Astrocyte of the cerebellum (primary cell): Measurements from ENCODE around the gene TANC1.

Source experiments
- DNase-seq: peaks from one replicate; pipeline ENCODE4 v3.0.0-alpha.2; 2011; ENCODE audit warnings: low read depth
- H3K4me3 ChIP-seq: 2 replicates; pipeline ENCODE4 v1.5.1; 2011; ENCODE audit warnings: mild to moderate bottlenecking, low read depth, low read length, moderate library complexity
- in situ Hi-C: cut with HindIII; loops from 2 replicates; pipeline ENCODE4 v1.10.0; 2017; ENCODE audit warnings: low sequenced_read_pairs
- TF ChIP-seq, protein P1 (sequence below): IDR thresholded peaks from 2 replicates; pipeline ENCODE4 v1.5.1; 2012; ENCODE audit warnings: low read length, low read depth, moderate library complexity, mild to moderate bottlenecking; ENCODE audit errors: missing control alignments

The TANC1 gene

DNA sequence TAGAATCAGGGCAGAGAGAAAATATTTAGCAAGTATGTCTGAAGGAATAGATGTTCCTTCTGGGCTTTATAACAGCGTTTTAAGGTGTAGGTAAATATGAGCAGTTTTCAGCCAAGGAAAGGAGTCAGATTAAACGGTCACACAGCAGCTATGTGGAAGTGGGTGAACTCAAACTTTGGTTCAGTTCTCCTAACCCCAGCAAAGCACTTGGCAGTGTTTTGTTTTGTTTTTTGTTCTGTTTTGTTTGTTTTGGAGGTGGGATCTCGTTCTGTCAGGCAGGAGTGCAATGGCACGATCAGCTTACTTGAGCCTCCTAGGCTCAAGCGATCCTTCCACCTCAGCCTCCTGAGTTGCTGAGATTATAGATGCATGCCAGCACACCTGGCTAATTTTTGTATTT lies 24.6 kb downstream of the TANC1 start:
- in situ Hi-C loops: no loop called here
- no peak for DNase-seq
- H3K4me3 ChIP-seq: no peak overlapping the region
- TF ChIP-seq, protein P1, sequence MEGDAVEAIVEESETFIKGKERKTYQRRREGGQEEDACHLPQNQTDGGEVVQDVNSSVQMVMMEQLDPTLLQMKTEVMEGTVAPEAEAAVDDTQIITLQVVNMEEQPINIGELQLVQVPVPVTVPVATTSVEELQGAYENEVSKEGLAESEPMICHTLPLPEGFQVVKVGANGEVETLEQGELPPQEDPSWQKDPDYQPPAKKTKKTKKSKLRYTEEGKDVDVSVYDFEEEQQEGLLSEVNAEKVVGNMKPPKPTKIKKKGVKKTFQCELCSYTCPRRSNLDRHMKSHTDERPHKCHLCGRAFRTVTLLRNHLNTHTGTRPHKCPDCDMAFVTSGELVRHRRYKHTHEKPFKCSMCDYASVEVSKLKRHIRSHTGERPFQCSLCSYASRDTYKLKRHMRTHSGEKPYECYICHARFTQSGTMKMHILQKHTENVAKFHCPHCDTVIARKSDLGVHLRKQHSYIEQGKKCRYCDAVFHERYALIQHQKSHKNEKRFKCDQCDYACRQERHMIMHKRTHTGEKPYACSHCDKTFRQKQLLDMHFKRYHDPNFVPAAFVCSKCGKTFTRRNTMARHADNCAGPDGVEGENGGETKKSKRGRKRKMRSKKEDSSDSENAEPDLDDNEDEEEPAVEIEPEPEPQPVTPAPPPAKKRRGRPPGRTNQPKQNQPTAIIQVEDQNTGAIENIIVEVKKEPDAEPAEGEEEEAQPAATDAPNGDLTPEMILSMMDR: no peak

DNA sequence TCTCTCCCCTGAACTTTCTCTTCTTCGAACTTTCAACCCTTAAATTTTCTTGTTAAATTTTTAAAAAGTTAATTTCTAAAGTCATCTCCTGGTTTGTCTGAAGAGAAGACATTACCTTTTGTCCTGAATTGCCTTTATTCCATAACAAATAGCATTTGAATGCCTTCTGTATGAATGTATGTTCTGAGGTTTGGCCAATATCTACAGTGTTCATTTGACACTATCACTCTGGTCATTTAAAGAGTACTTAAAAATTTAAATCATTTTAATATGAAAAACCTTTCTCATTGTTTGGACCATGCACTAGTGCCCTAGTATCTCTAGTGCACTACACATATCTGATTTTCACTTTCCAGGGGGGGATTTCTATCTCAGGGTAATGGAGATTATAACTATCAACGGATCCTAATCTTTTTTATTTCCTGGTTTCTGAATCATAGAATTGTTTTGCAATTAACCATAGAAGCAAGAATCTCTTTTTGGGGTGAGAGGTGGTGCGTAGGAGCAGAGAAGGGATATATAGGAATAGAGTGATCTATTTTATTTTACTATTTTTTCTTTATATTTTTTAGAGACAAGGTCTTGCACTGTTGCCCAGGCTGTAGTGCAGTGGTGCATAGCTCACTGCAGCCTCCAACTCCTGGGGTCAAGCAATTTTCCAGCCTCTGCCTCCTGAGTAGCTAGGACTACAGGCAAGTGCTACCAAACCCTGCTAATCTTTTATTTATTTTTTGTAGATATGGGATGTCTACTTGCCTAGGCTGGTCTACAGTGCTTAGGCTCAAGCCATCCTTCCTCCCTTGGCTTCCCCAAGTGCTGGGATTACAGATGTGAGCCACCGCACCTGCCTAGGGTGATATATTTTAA lies 25.5 kb downstream of the TANC1 start:
- TF ChIP-seq, protein P1: no peak
- no peak for DNase-seq
- no peak overlapping the region for H3K4me3 ChIP-seq
- in situ Hi-C loops: no loop called here

DNA sequence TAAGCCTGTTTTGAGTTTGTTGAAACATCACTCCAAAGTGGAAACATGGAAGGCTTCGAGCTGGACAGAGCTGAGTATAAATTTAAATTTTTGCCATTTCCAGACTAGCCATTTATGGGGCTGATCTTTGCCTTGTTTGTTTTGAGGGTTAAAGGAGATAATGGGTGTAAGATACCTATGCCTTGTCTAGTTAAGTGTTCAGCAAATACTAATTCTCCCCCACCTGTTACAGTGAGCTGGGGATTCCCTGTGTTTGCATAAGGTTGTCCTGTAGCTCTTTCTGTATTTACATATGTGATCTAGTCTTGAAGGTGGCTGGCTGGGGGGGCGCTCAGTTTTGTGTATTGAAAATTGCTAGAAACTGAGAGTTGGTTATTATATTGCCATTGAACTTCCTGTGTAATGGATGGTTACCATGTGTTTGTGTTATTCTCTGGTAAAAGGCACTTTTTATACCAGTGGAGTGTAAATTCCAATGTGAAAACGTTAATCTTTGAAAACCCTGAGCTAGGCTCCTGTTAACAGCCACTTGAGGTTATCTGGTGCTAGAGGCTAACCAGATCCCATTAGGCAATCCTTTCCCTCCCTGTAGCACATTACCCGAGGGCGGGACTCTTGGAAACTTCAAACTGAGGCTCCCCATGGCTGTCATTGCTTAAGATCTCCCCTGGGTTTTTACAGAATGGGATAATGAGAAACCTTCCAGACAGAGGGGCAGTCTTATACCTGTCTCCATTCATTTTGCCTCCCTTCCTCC lies 26.7 kb downstream of the TANC1 start:
- in situ Hi-C loops: no loop called here
- no peak for DNase-seq
- H3K4me3 ChIP-seq: no peak overlapping the region
- TF ChIP-seq, protein P1: no peak

DNA sequence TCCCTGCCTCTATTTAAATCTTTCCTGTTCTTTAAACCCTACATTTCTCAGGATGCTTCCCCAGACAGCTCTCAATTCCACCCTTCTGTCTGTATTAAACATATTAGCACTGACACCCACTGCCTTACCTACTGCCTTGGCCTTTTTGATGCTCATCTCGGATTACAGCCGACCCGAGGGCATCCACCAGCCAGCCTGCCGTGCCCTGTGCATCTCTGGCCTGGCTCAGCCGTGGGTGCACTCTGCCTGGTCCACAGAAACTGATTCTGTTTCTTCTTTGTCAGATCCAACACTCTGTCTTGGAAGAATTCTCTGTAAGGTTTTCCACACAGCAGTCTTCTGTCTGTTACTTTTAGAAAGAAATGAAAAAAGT lies 27.2 kb downstream of the TANC1 start:
- TF ChIP-seq, protein P1: no peak
- no peak for DNase-seq
- no peak overlapping the region for H3K4me3 ChIP-seq
- in situ Hi-C loops: no loop called here

DNA sequence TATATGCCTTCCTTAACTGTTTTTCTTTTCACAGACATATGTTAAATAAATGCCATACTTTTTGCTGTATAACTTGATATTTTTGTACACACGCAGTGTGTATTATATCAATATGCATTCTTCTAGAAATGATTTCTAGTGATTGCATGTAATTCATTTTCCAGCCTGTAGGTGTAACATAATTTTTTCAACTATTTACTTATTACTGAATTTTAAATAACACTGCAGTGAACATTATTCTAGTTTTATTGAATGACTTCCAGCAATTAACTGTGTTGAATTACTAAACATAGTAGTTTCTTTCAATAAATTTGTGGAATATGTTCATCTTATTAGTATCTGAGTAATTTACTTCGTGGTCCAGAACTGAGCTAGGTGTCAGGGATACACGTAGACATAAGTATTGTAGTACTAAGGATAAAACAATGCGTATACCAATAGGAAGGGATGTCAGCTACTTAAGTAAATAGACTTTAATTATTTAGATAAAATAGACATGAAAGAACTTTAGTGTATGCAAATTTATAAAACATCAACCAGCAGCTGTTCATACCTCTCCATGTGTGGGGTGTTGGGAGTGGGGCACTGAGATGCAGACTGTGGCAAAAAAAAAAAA lies 28.0 kb downstream of the TANC1 start:
- H3K4me3 ChIP-seq: no peak overlapping the region
- in situ Hi-C loops: no loop called here
- DNase-seq: no peak
- TF ChIP-seq, protein P1: no peak

DNA sequence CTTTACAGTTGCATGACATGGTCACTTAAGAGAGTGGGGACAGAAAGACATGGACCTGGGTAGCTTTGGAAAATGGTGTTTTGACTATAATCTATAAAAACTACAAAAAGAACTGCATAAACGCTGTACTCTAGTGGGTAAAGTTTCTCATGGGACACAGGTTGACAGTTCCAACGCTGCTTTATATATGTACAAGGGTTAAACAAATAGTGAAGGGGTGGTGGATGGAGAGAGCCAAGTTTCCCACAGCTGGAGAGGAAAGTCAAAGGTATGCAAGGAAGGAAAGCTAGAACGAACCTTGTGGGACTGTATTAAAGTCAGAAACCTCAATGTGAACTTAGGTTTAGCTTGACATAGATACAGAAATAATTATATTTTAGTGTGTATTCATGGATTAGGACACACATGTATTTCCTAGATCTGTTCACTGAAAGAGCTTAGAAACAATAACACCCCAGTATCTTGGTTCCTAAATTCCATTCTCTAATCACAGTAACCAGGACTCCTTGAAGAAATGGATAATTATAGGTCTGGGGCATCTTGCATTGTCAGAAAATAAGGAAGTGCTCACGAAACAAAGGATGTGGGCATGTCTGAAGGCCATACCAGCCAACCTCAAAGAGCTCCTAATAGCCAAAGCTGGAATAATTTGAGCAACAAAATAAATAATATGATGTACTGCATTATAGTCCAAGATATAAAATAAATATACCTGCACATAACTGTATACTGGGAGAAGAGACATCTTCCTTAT lies 28.8 kb downstream of the TANC1 start:
- H3K4me3 ChIP-seq: no peak overlapping the region
- in situ Hi-C loops: no loop called here
- DNase-seq: no peak
- TF ChIP-seq, protein P1: no peak
